SU-DHL-6 (cell line): Measurements from ENCODE around the gene HDAC10.

Experiments used
- EZH2phosphoT487 ChIP-seq: fragments of 200-600 bp; sonication (generic), shearing (Covaris generic); conservative IDR thresholded peaks from 2 replicates; pipeline ENCODE4 v1.6.1; 2018; ENCODE audit warnings: mild to moderate bottlenecking, antibody characterized with exemption, low read length, moderate library complexity, mixed read lengths
- TF ChIP-seq, protein P1 (sequence below): fragments of 200-600 bp; sonication (generic); IDR thresholded peaks from one replicate; pipeline ENCODE4 v1.5.1; 2017; ENCODE audit warnings: antibody characterized with exemption, mild to moderate bottlenecking, low read length, moderate library complexity; ENCODE audit not compliant: insufficient read depth, poor library complexity, severe bottlenecking

DNA sequence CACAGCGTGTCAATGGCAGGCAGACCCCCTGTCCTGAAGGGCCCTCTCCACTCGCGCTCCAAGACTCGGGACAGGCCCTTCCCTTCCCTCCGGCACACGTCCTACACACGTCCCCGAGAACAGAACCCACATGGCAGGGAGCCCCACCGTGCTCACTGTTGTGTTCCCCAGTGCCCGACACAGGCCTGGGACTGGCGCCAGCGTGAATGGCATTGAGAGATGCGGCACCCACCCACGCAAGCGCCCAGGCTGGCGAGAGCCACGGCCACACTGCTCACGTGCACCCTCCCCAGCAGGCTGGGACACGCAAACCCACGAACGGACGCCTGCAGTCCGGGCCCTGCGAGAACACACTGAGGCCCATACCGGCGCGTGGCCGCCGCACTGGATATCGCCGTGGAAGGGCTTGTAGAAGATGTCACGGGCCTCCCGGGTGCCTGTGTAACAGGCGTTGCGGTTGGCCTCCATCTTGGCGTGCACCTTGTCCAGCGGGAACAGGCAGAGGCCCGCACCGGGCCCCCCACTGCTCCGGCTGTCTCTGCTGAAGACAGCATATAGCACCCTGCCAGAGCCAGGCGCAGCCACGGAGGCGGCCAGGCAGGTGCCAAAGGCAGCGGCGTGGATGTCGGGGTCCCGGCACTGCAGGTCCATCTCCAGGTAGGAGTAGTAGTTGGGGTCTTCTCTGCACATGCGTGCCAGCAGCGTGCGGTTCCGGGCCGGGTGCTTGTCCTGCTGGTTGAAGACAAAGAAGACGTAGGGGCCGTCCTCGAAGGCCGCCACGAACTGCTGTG lies 38.3 kb upstream of the HDAC10 start:
- TF ChIP-seq, protein P1, sequence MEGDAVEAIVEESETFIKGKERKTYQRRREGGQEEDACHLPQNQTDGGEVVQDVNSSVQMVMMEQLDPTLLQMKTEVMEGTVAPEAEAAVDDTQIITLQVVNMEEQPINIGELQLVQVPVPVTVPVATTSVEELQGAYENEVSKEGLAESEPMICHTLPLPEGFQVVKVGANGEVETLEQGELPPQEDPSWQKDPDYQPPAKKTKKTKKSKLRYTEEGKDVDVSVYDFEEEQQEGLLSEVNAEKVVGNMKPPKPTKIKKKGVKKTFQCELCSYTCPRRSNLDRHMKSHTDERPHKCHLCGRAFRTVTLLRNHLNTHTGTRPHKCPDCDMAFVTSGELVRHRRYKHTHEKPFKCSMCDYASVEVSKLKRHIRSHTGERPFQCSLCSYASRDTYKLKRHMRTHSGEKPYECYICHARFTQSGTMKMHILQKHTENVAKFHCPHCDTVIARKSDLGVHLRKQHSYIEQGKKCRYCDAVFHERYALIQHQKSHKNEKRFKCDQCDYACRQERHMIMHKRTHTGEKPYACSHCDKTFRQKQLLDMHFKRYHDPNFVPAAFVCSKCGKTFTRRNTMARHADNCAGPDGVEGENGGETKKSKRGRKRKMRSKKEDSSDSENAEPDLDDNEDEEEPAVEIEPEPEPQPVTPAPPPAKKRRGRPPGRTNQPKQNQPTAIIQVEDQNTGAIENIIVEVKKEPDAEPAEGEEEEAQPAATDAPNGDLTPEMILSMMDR: no peak
- no peak for TF ChIP-seq EZH2phosphoT487
